ENCODE data around the gene UACA.
A peak's percentile ranks its signal among the peaks of the same experiment; 100 is the strongest.

The UACA gene

DNA sequence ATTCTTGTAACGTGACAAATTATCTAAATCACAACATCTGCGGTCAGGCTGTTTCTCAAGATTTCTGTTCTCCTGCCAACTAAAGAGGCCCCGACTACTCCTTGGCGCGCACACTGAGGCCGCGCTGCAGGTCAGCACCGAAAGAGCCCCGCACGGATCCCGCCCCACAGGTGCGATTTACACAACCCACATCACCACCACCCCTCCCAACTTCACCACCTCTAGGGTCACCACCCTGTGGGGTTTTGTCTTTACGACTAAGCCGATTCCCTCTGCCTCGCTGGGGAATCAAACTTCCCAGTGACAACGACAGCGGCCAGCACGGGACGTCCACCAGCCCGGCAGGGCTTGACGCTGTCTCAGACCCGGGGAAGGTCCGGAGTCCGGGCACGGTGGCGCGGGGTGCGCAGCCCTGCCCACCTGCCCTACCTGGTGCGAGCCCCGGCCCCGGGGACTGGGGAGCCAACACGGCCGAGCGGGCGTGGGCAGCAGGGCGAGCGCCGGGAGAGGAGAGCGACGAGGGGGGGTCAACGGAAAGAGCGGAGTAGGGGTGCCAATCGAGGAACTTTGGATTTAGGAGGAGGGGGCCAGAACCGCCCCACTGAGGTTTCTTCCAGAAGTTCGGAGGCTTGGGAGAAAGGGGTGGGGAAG, 764 bp downstream of the UACA start:
- DNase-seq (ENCODE audit: low read depth) = no peak
- H3K4me3 ChIP-seq (ENCODE audit: low read depth, low read length) = peak overlapping the region; percentile 73

DNA sequence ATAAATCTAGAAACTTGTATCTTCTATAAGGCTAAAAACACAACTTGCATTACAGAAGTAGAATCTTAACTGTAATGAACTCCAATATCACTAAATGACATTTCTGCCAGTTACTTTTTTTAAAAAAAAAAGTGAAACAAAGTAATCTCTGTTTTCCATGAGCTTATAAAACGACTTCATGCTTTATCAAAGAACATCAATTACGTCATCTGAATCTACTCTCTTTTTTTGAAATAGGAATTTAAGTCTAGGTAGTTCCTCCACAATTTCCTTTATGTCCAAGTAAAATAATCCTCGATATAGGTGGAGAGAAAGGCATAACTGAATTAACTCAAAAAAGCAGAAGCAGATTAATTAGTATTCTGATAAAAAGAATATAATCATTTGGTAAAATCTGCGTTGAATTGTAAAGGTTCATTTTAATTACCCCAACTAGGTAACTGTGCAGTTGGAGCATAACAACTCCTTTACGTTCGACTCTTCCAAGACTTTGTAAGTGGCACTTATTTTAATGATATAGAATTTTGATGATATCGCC, 1.4 kb downstream of the UACA start:
- TF ChIP-seq, protein P1, sequence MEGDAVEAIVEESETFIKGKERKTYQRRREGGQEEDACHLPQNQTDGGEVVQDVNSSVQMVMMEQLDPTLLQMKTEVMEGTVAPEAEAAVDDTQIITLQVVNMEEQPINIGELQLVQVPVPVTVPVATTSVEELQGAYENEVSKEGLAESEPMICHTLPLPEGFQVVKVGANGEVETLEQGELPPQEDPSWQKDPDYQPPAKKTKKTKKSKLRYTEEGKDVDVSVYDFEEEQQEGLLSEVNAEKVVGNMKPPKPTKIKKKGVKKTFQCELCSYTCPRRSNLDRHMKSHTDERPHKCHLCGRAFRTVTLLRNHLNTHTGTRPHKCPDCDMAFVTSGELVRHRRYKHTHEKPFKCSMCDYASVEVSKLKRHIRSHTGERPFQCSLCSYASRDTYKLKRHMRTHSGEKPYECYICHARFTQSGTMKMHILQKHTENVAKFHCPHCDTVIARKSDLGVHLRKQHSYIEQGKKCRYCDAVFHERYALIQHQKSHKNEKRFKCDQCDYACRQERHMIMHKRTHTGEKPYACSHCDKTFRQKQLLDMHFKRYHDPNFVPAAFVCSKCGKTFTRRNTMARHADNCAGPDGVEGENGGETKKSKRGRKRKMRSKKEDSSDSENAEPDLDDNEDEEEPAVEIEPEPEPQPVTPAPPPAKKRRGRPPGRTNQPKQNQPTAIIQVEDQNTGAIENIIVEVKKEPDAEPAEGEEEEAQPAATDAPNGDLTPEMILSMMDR (IDR thresholded peaks at IDR 0.05; ENCODE audit: insufficient read depth, low read depth, low read length, missing control alignments) = no peak
- DNase-seq (ENCODE audit: low read depth) = no peak
- H3K4me3 ChIP-seq (ENCODE audit: low read depth, low read length) = no peak overlapping the region

More for the DNA sequence above, 764 bp downstream of the UACA start:
- TF ChIP-seq, protein P1 (IDR thresholded peaks at IDR 0.05; ENCODE audit: insufficient read depth, low read depth, low read length, missing control alignments) = no peak

DNA sequence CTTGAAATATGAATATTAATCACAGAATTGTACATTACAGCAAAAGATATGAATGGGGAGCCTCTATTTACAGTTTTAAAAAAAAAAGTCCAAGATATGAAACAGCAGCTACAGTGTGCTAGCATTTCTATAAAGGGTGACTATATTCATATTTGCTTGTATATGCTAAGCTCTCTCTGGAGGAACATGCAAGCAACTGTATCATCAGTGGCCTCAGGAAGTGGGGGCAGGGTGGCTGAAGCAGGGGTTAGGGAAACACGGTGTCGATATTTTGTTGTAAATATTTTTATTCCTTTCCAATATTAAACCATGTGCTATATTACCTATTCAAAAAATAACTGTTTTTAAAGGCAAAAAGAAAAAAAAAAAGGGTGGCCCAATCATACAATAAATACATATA, 2.3 kb downstream of the UACA start:
- TF ChIP-seq, protein P1 (IDR thresholded peaks at IDR 0.05; ENCODE audit: insufficient read depth, low read depth, low read length, missing control alignments) = no peak
- no peak for DNase-seq (ENCODE audit: low read depth)
- no peak overlapping the region for H3K4me3 ChIP-seq (ENCODE audit: low read depth, low read length)

DNA sequence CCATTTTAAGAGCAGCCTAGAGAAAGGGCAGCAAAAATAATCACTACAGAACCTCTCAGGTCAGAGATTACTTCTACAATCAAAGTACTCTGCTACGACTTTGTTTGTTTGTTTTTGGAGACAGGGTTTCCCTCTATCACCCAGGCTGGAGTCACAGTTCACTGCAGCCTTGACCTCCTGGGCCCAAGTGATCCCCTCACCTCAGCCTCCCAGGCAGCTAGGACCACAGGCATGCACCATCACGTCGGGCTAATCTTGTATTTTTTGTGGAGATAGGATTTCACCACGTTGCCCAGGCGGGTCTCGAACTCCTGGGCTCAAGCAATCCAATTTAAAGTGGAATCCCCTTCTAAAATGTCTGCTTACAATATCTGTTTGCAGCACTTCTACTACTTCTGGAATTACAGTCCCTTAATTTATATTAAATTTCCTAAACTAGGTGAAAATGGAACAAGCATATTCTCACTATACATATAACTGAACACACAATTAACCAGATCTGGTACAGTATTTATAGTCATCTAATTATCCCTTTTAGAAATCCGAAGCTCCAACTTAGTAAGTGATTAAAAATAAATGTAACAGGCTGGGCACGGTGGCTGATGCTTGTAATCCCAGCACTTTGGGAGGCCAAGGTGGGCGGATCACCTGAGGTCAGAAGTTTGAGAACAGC, 4.4 kb downstream of the UACA start:
- DNase-seq (ENCODE audit: low read depth) = no peak
- no peak overlapping the region for H3K4me3 ChIP-seq (ENCODE audit: low read depth, low read length)
- TF ChIP-seq, protein P1 (IDR thresholded peaks at IDR 0.05; ENCODE audit: insufficient read depth, low read depth, low read length, missing control alignments) = no peak

DNA sequence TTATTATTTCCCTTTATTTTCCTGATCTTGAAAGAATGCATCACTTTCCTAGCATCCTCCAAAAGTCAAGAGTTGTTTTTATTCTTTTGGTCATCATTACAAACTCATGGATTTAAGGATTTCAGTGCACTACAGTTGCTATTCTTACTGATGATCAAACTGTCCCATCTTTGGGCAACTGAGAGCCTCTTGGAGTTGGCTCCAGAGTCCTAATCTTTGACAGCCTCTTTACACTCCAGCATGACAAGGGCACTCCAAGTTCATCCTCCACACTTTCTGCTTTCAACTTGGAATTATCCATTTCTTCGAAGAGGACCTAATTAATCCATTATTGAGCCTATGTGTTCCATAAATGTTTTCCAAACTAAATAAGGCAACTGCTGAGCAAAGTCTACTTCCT, 5.7 kb downstream of the UACA start:
- DNase-seq (ENCODE audit: low read depth) = no peak
- H3K4me3 ChIP-seq (ENCODE audit: low read depth, low read length) = no peak overlapping the region
- TF ChIP-seq, protein P1 (IDR thresholded peaks at IDR 0.05; ENCODE audit: insufficient read depth, low read depth, low read length, missing control alignments) = no peak

DNA sequence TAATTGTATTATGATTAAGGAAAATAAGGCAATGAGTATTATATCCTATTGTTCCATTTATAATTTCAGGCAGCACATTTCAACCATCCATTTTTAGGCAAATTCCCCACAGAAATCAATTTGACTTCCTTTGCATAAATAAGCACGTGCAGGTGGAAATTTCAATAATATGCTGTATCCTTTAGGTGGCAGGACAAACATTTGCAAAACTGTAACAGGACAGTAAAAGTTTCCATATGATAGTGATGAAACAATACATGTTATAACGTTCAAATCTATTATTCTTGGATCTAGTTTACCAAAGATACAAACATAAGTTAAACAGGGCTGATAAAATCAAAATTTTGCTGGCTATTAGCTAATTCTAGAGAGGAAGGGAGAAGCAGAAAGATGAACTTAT, 8.5 kb downstream of the UACA start:
- H3K4me3 ChIP-seq (ENCODE audit: low read depth, low read length) = no peak overlapping the region
- TF ChIP-seq, protein P1 (IDR thresholded peaks at IDR 0.05; ENCODE audit: insufficient read depth, low read depth, low read length, missing control alignments) = no peak

More for the DNA sequence above, 8.5 kb downstream of the UACA start:
- no peak for DNase-seq (ENCODE audit: low read depth)

All from GM12865 (cell line).